HG03097 (cell line): ENCODE measurements around the gene TRIM28.
A peak's percentile ranks its signal among the peaks of the same experiment; 100 is the strongest.
"Not testable (repeated sequence)": the region's sequence is repeated elsewhere in the genome, so short reads cannot be mapped to it uniquely, and the experiment has no call there.

Experiments used
- ATAC-seq: cut with Tn5 transposase; IDR thresholded peaks from one replicate; pipeline ENCODE4 v1.9.1; 2021; ENCODE audit not compliant: unreplicated experiment, low FRiP score

TRIM28 gene

GRCh38 chr19:58518256-58519086 is 25.4 kb upstream of the TRIM28 start:
- no peak for ATAC-seq

GRCh38 chr19:58519087-58519354 is 24.8 kb upstream of the TRIM28 start:
- no peak for ATAC-seq

- peak; percentile 82 for ATAC-seq
Observed at GRCh38 chr19:58519355-58520256, 24.3 kb upstream of the TRIM28 start, which contains the start of gene ZBTB45. Gene ZBTB45 (minus strand): TSS chr19:58519810. CDS start chr19:58517673, 2,137 bp downstream.

- no peak for ATAC-seq
Observed at GRCh38 chr19:58520257-58520599, 23.6 kb upstream of the TRIM28 start.

GRCh38 chr19:58521651-58522050 is 22.2 kb upstream of the TRIM28 start:
- no peak for ATAC-seq

- no peak for ATAC-seq
Observed at GRCh38 chr19:58522709-58523108, 21.2 kb upstream of the TRIM28 start.

- ATAC-seq = no peak
Observed at GRCh38 chr19:58529405-58529804, 14.5 kb upstream of the TRIM28 start.

GRCh38 chr19:58531034-58531840 is 12.6 kb upstream of the TRIM28 start:
- no peak for ATAC-seq

GRCh38 chr19:58535857-58536256 is 8.0 kb upstream of the TRIM28 start:
- ATAC-seq = no peak

- ATAC-seq = no peak
Observed at GRCh38 chr19:58536852-58537798, 6.7 kb upstream of the TRIM28 start.

- no peak for ATAC-seq
Observed at GRCh38 chr19:58538257-58539168, 5.4 kb upstream of the TRIM28 start.

- ATAC-seq = not testable (repeated sequence)
Observed at GRCh38 chr19:58539169-58539559, 4.7 kb upstream of the TRIM28 start.

GRCh38 chr19:58542641-58543372 is 1.1 kb upstream of the TRIM28 start:
- not testable (repeated sequence) for ATAC-seq

GRCh38 chr19:58544591-58545285 is 874 bp downstream of the TRIM28 start:
- ATAC-seq = peak; percentile 50

- no peak for ATAC-seq
Observed at GRCh38 chr19:58545286-58546018, 1.6 kb downstream of the TRIM28 start.

- no peak for ATAC-seq
Observed at GRCh38 chr19:58546019-58546530, 2.2 kb downstream of the TRIM28 start.
